H1 (cell line): Measurements from ENCODE around the gene NMRK2. TPM values are rescaled to one million over a fixed set of nuclear protein-coding genes. Genes with fewer than 3 reads are reported as not detected.

ENCODE experiments used
- CTCF ChIA-PET: fragments of 300-600 bp; sonication (Branson Sonifier 250); formaldehyde crosslinking; loops from one replicate; lab custom pipeline; 2021; ENCODE audit not compliant: partially characterized antibody; lab: Charles Lee
- POLR2A ChIA-PET: fragments of 300-600 bp; sonication (Branson Sonifier 250); formaldehyde crosslinking; loops from one replicate; lab custom pipeline; 2021; ENCODE audit warnings: inconsistent platforms; ENCODE audit not compliant: partially characterized antibody; lab: Charles Lee
- DNase-seq, 2 experiments: peaks; one replicate each; pipeline versions ENCODE4 v3.0.0 to v3.0.0-alpha.2; 2010 to 2022; ENCODE audit warnings: low spot score in 2 of 2, low read depth in 1 of 2, mixed read lengths in 1 of 2
- FAIRE-seq: peaks from 2 replicates; lab custom pipeline; 2011; peaks lifted over from hg19 to GRCh38; lab: Jason Lieb, UNC
- H2AFZ ChIP-seq: 2 replicates; pipeline ENCODE4 v1.8.1; 2012; ENCODE audit warnings: low read length, inconsistent platforms
- H2AK5ac ChIP-seq: 2 replicates; pipeline ENCODE4 v1.6.1; 2013; ENCODE audit warnings: low read depth, low read length
- H2BK120ac ChIP-seq: replicated peaks from 2 replicates; pipeline ENCODE3; 2013; ENCODE audit warnings: low read depth, low read length, inconsistent platforms
- H2BK12ac ChIP-seq: 2 replicates; pipeline ENCODE4 v1.6.1; 2013; ENCODE audit warnings: low read depth, low read length
- H2BK15ac ChIP-seq: 2 replicates; pipeline ENCODE4 v1.6.1; 2013; ENCODE audit warnings: low read length
- H2BK20ac ChIP-seq: 2 replicates; pipeline ENCODE4 v1.6.1; 2013; ENCODE audit warnings: low read length
- H2BK5ac ChIP-seq: 2 replicates; pipeline ENCODE4 v1.6.1; 2013; ENCODE audit warnings: low read depth, low read length
- H3K14ac ChIP-seq: 2 replicates; pipeline ENCODE4 v1.6.1; 2013; ENCODE audit warnings: inconsistent platforms; ENCODE audit not compliant: insufficient read length
- H3K18ac ChIP-seq: 2 replicates; pipeline ENCODE4 v1.6.1; 2013; ENCODE audit warnings: low read length; ENCODE audit errors: extremely low read depth
- H3K23ac ChIP-seq: 2 replicates; pipeline ENCODE4 v1.6.1; 2013; ENCODE audit warnings: inconsistent platforms; ENCODE audit not compliant: insufficient read length
- H3K23me2 ChIP-seq: 2 replicates; pipeline ENCODE4 v1.6.1; 2013; ENCODE audit warnings: low read depth, low read length
- H3K27ac ChIP-seq: 2 replicates; pipeline ENCODE4 v1.6.1; 2011; ENCODE audit warnings: low read depth, low read length, inconsistent platforms
- H3K27me3 ChIP-seq, 4 experiments: replicated peaks in 1 of 4; 1 replicate in 1 of 4; 2 replicates in 3 of 4; pipeline versions ENCODE4 v1.6.1 to v1.8.1; 2011 to 2013; ENCODE audit warnings: low read length in 3 of 4, mild to moderate bottlenecking in 3 of 4, inconsistent platforms in 2 of 4, mixed read lengths in 2 of 4, moderate library complexity in 1 of 4; ENCODE audit not compliant: control insufficient read depth in 3 of 4, insufficient read depth in 3 of 4; ENCODE audit errors: extremely low read depth in 1 of 4
- H3K36me3 ChIP-seq, 4 experiments: 2 replicates each; pipeline versions ENCODE4 v1.6.1 to v1.8.1; 2011 to 2013; ENCODE audit warnings: mild to moderate bottlenecking in 4 of 4, low read length in 3 of 4, moderate library complexity in 2 of 4, control low read depth in 1 of 4, inconsistent platforms in 1 of 4; ENCODE audit not compliant: insufficient read depth in 4 of 4, control insufficient read depth in 2 of 4
- H3K4ac ChIP-seq: replicated peaks from 2 replicates; pipeline ENCODE3; 2013; ENCODE audit warnings: low read length, low read depth, mixed read lengths, inconsistent platforms; ENCODE audit not compliant: insufficient read length
- H3K4me1 ChIP-seq, 4 experiments: replicated peaks in 1 of 4; 1 replicate in 1 of 4; 2 replicates in 3 of 4; pipeline versions ENCODE4 v1.6.1 to v1.8.1; 2011 to 2013; ENCODE audit warnings: low read length in 3 of 4, inconsistent platforms in 2 of 4, mixed read lengths in 1 of 4; ENCODE audit not compliant: insufficient read depth in 4 of 4, control insufficient read depth in 3 of 4
- H3K4me2 ChIP-seq, 2 experiments: 2 replicates each; pipeline versions ENCODE4 v1.6.1 to v1.8.1; 2011 to 2013; ENCODE audit warnings: low read depth in 2 of 2, low read length in 2 of 2, control low read depth in 1 of 2, inconsistent platforms in 1 of 2, mild to moderate bottlenecking in 1 of 2; ENCODE audit not compliant: insufficient read depth in 1 of 2
- H3K4me3 ChIP-seq, 4 experiments: fragments of 200-600, 300-600 bp in 1 of 4; sonication (generic), shearing (Covaris generic), sonication (Bioruptor Twin) in 1 of 4; 2 replicates each; pipeline versions ENCODE4 v1.5.1 to v1.8.1; 2011 to 2016; ENCODE audit warnings: low read length in 4 of 4, low read depth in 3 of 4, control low read depth in 2 of 4, inconsistent platforms in 2 of 4, mild to moderate bottlenecking in 2 of 4, mixed read lengths in 1 of 4, moderate library complexity in 1 of 4; ENCODE audit not compliant: insufficient read depth in 2 of 4; ENCODE audit errors: extremely low read depth in 1 of 4
- H3K56ac ChIP-seq: replicated peaks from 2 replicates; pipeline ENCODE3; 2013; ENCODE audit warnings: low read depth, mild to moderate bottlenecking, mixed read lengths, low read length, inconsistent platforms; ENCODE audit not compliant: insufficient read length
- H3K79me1 ChIP-seq: 2 replicates; pipeline ENCODE4 v1.6.1; 2013; ENCODE audit warnings: low read depth, low read length, control low read depth
- H3K79me2 ChIP-seq, 2 experiments: 2 replicates each; pipeline versions ENCODE4 v1.6.1 to v1.8.1; 2012 to 2013; ENCODE audit warnings: low read length in 2 of 2, mild to moderate bottlenecking in 2 of 2, inconsistent platforms in 1 of 2; ENCODE audit not compliant: insufficient read depth in 2 of 2, control insufficient read depth in 1 of 2
- H3K9ac ChIP-seq, 4 experiments: replicated peaks in 1 of 4; 1 replicate in 1 of 4; 2 replicates in 3 of 4; pipeline versions ENCODE4 v1.6.1 to v1.8.1; 2011 to 2013; ENCODE audit warnings: low read depth in 3 of 4, low read length in 3 of 4, control low read depth in 2 of 4, mild to moderate bottlenecking in 2 of 4, moderate library complexity in 2 of 4, inconsistent platforms in 1 of 4; ENCODE audit errors: extremely low read depth in 1 of 4
- H3K9me3 ChIP-seq, 2 experiments: 2 replicates each; pipeline versions ENCODE4 v1.6.1 to v1.8.1; 2012 to 2013; ENCODE audit warnings: mild to moderate bottlenecking in 2 of 2, moderate library complexity in 2 of 2, control low read depth in 1 of 2, inconsistent platforms in 1 of 2, low read depth in 1 of 2, low read length in 1 of 2, mixed read lengths in 1 of 2; ENCODE audit not compliant: insufficient read depth in 2 of 2
- H4K20me1 ChIP-seq, 2 experiments: replicated peaks in 1 of 2; 2 replicates each; pipeline versions ENCODE3 to v1.8.1; 2011 to 2013; ENCODE audit warnings: inconsistent platforms in 2 of 2, low read length in 2 of 2, mild to moderate bottlenecking in 1 of 2; ENCODE audit not compliant: insufficient read depth in 2 of 2, control insufficient read depth in 1 of 2
- H4K5ac ChIP-seq: 2 replicates; pipeline ENCODE4 v1.6.1; 2013; ENCODE audit warnings: low read length, low read depth, mixed read lengths, inconsistent platforms; ENCODE audit not compliant: insufficient read length
- H4K8ac ChIP-seq: 2 replicates; pipeline ENCODE4 v1.8.0; 2013; ENCODE audit warnings: mild to moderate bottlenecking, moderate library complexity, low read length, inconsistent platforms; ENCODE audit not compliant: insufficient read depth; ENCODE audit errors: extremely low read depth
- H4K91ac ChIP-seq: replicated peaks from 2 replicates; pipeline ENCODE3; 2013; ENCODE audit warnings: low read length, mixed read lengths, inconsistent platforms; ENCODE audit not compliant: insufficient read length
- CBX5 ChIP-seq: fragments of 300-800, 300-1000 bp; sonication (generic); IDR thresholded peaks from 2 replicates; pipeline ENCODE4 v1.7.1; 2016; ENCODE audit warnings: antibody characterized with exemption, low read length, low read depth
- GABPA ChIP-seq: IDR thresholded peaks from 2 replicates; pipeline ENCODE4 v1.6.1; 2011; ENCODE audit warnings: mild to moderate bottlenecking, low read length, moderate library complexity, borderline replicate concordance; ENCODE audit not compliant: insufficient read depth
- POLR2A ChIP-seq, 2 experiments: IDR thresholded peaks; 1 replicate in 1 of 2; 2 replicates in 1 of 2; pipeline ENCODE4 v1.6.1; 2011; ENCODE audit warnings: low read depth in 2 of 2, low read length in 2 of 2, mild to moderate bottlenecking in 2 of 2; ENCODE audit errors: control extremely low read depth in 1 of 2
- POLR2AphosphoS5 ChIP-seq: IDR thresholded peaks from 2 replicates; pipeline ENCODE4 v1.6.1; 2011; ENCODE audit warnings: low read depth, low read length
- POU5F1 ChIP-seq: IDR thresholded peaks from 2 replicates; pipeline ENCODE4 v1.6.1; 2011; ENCODE audit warnings: low read depth, mild to moderate bottlenecking, low read length, moderate library complexity
- RXRA ChIP-seq: IDR thresholded peaks from 2 replicates; pipeline ENCODE4 v1.6.1; 2011; ENCODE audit warnings: low read depth, mild to moderate bottlenecking, low read length, moderate library complexity; ENCODE audit not compliant: insufficient read depth
- SIN3A ChIP-seq, 2 experiments: IDR thresholded peaks in 1 of 2; conservative IDR thresholded peaks in 1 of 2; 2 replicates each; pipeline ENCODE4 v1.6.1; 2011 to 2012; ENCODE audit warnings: low read length in 2 of 2, improper control_type of control experiment in 1 of 2, low read depth in 1 of 2, mild to moderate bottlenecking in 1 of 2
- WGBS, 2 experiments: shearing (Covaris generic) in 1 of 2; methylation state at CpG; one replicate each; pipeline versions ENCODE4 v1.1.6 to v1.1.7; 2013 to 2015; ENCODE audit warnings: low lambda C conversion rate in 2 of 2, mixed read lengths in 2 of 2, inconsistent platforms in 1 of 2, low coverage in 1 of 2, missing lambda C conversion rate in 1 of 2; ENCODE audit not compliant: insufficient replicate concordance in 2 of 2, insufficient coverage in 1 of 2, insufficient read length in 1 of 2; ENCODE audit errors: extremely low coverage in 1 of 2, missing lambda C conversion rate in 1 of 2; 5-methylcytosine and 5-hydroxymethylcytosine counted together
- polyA plus RNA-seq, 7 experiments: library from polyadenylated mRNA; depleted of rRNA in 3 of 7; stranded (reverse) in 5 of 7; unstranded in 2 of 7; fragments of >200 nt in 5 of 7; fragments of 200-250 nt in 2 of 7; gene quantifications; 1 replicate in 5 of 7; 2 replicates in 1 of 7; 4 replicates in 1 of 7; pipeline versions ENCODE4 v1.2.1 to v1.2.3, GENCODE V29; 2011 to 2013; ENCODE audit warnings: missing spikeins in 2 of 7, mixed read lengths in 2 of 7
- total RNA-seq: library from RNA; stranded (reverse); fragmentation: NEBNext Ultra II Directional; extraction: Animal tissue kit (Norgen Biotek cat#: 25700); gene quantifications from 2 replicates; pipeline ENCODE4 v1.2.1, GENCODE V29; 2021
- TF ChIP-seq, protein P1 (sequence below), 3 experiments: IDR thresholded peaks; 1 replicate in 2 of 3; 2 replicates in 1 of 3; pipeline versions ENCODE4 v1.5.1 to v1.6.1; 2011; ENCODE audit warnings: low read length in 3 of 3, mild to moderate bottlenecking in 3 of 3, inconsistent platforms in 2 of 3, low read depth in 1 of 3, moderate library complexity in 1 of 3; ENCODE audit not compliant: insufficient read depth in 1 of 3; ENCODE audit errors: control extremely low read depth in 1 of 3

NMRK2 gene
- total and polyA plus RNA-seq, 2 of the 8 experiments (the other 6 are each of a cell fraction or from before 2014, with no cell fraction given), result 87.4 to 206 TPM

DNA sequence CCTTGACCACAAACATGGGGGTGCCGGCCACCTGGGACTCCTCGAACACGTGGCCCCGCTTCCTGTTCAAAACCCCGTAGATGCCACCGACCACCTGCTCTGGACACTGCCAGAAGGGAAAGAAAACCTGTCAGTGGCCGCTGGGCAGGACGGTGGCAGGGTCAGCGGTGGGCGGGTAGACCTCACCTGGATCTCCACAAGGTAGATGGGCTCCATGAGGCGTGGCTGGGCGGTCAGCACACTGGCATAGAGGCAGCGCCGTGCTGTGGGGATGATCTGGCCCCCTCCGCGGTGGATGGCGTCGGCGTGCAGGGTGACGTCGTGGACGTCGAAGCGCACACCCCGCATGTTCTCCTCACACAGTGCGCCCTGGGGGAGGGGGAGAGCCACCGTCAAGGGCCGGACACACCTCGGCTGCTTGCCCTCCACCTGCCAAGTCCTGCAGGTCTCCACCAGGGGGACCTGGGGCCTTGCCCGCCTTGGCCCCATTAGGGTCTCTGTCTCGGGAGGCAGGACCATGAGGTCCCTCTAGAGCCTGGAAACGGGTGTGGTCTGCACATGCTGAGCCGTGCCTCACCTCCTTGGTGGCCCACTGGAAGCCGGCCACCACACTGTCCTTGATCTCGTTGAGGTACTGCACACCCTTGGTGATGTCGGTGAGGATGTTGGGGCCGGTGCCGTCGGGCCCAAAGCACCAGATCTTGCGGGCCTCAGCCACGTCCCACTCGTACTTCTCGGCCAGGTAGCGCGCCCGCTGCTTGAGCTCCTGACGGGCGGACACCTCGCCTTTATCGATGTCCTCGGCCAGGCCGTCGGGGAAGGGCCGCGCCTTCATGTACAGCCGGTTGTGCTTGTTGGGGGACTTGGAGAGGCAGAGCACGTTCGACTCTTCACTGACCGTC lies 44.6 kb downstream of the NMRK2 start:
- Histone ChIP-seq H3K79me2 (peaks cover 3 to 40% of the 10 kb centered on the region in 2 experiments; a peak in 3 of 4 replicates), H4K91ac (no peak overlapping the region), H2BK5ac (no peak overlapping the region; the same call in 1 of the 2 replicates), H3K23ac (no peak overlapping the region), H2BK12ac (no peak overlapping the region), H4K8ac (peak overlapping the region; percentile 90), H3K23me2 (no peaks in the 10 kb centered on the region), H3K9me3 (no peaks in the 10 kb centered on the region), H2AK5ac (no peak overlapping the region), H3K27ac (no peak overlapping the region), H3K4me3 (no peak overlapping the region), H4K5ac (no peak overlapping the region), H3K4ac (no peak overlapping the region), H2BK20ac (no peak overlapping the region), H3K79me1 (peaks cover 13% of the 10 kb centered on the region), H3K36me3 (peaks cover 65 to 76% (median 73%) of the 10 kb centered on the region in 4 experiments), H3K18ac (no peak overlapping the region), H3K4me2 (no peak overlapping the region), H3K4me1 (peaks cover 0 to 2% (median under 1%) of the 10 kb centered on the region in 4 experiments; a peak in 4 of 7 replicates), H4K20me1 (peaks cover 63 to 65% of the 10 kb centered on the region in 2 experiments), H3K27me3 (no peaks in the 10 kb centered on the region), H3K9ac (no peak overlapping the region), H2BK120ac (no peak overlapping the region), H3K56ac (no peak overlapping the region), H2BK15ac (no peak overlapping the region), H3K14ac (no peak overlapping the region), H2AFZ (no peak overlapping the region)
- no peak for FAIRE-seq
- 96% methylated on average over 55 of the region's 59 CpGs; no CpG with 5 or more reads in 1 of the 2 experiments for WGBS, 2 experiments
- ChIA-PET CTCF (interaction anchor here (1.6 to 2.1 kb wide), 2 partner anchors 11 to 23 kb away, joined by 3 to 6 read pairs; no protein-coding TSS in a partner anchor), POLR2A (interaction anchor here (0.7 to 12.0 kb wide), 7 partner anchors 7 to 121 kb away, joined by 3 to 870 read pairs (median 4); partner anchors contain the start of genes DAPK3 and EEF2)
- peak in 1 of 2 experiments; percentile 54 for DNase-seq
- TF ChIP-seq RXRA (no peak), CBX5 (no peak), SIN3A (conservative IDR thresholded peaks at IDR 0.05 in 1 of 2, IDR thresholded peaks at IDR 0.05 in 1 of 2; ENCODE audit: low read depth in 1 of 2, low read length in 2 of 2) (0 out of 4 replicates have a peak, but pooled peaks of 1 of the 2 experiments have one; percentile 19), POLR2A (IDR thresholded peaks at IDR 0.05; ENCODE audit: control extremely low read depth in 1 of 2, low read depth in 2 of 2, low read length in 2 of 2) (peak; percentile 37 to 45), POLR2AphosphoS5 (peak; percentile 82), POU5F1 (no peak), GABPA (no peak)
- TF ChIP-seq, protein P1, sequence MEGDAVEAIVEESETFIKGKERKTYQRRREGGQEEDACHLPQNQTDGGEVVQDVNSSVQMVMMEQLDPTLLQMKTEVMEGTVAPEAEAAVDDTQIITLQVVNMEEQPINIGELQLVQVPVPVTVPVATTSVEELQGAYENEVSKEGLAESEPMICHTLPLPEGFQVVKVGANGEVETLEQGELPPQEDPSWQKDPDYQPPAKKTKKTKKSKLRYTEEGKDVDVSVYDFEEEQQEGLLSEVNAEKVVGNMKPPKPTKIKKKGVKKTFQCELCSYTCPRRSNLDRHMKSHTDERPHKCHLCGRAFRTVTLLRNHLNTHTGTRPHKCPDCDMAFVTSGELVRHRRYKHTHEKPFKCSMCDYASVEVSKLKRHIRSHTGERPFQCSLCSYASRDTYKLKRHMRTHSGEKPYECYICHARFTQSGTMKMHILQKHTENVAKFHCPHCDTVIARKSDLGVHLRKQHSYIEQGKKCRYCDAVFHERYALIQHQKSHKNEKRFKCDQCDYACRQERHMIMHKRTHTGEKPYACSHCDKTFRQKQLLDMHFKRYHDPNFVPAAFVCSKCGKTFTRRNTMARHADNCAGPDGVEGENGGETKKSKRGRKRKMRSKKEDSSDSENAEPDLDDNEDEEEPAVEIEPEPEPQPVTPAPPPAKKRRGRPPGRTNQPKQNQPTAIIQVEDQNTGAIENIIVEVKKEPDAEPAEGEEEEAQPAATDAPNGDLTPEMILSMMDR (IDR thresholded peaks at IDR 0.05; ENCODE audit: control extremely low read depth in 1 of 3, insufficient read depth in 1 of 3, low read depth in 1 of 3, low read length in 3 of 3), result peak; percentile 31 to 53 (median 44)
